Karpas-422 (cell line): ENCODE data around the gene ARID3A. TPM values are rescaled to one million over a fixed set of nuclear protein-coding genes. Genes with fewer than 3 reads are reported as not detected.

Source experiments
- DNase-seq: peaks from one replicate; pipeline ENCODE4 v3.0.0-alpha.2; 2015
- H2AFZ ChIP-seq: fragments of 200-600 bp; sonication (generic); 2 replicates; pipeline ENCODE4 v1.6.1; 2014; ENCODE audit warnings: antibody characterized with exemption, low read length, mixed read lengths
- H3K27ac ChIP-seq: fragments of 200-600 bp; sonication (generic); 2 replicates; pipeline ENCODE4 v1.5.1; 2014; ENCODE audit warnings: mild to moderate bottlenecking, low read length, moderate library complexity
- H3K27me3 ChIP-seq: fragments of 200-600 bp; sonication (generic); 2 replicates; pipeline ENCODE4 v1.6.1; 2014; ENCODE audit warnings: low read length, mixed read lengths
- H3K36me3 ChIP-seq: fragments of 200-600 bp; sonication (generic); 2 replicates; pipeline ENCODE4 v1.6.1; 2014; ENCODE audit warnings: low read length, mixed read lengths; ENCODE audit not compliant: insufficient read depth
- H3K4me1 ChIP-seq: fragments of 200-600 bp; sonication (generic); 2 replicates; pipeline ENCODE4 v1.6.1; 2014; ENCODE audit warnings: mild to moderate bottlenecking, low read length, mixed read lengths
- H3K4me2 ChIP-seq: fragments of 200-600 bp; sonication (generic); 2 replicates; pipeline ENCODE4 v1.6.1; 2014; ENCODE audit warnings: low read length, low read depth, mild to moderate bottlenecking; ENCODE audit not compliant: poor library complexity, severe bottlenecking
- H3K4me3 ChIP-seq: fragments of 200-600 bp; sonication (generic); 2 replicates; pipeline ENCODE4 v1.5.1; 2014; ENCODE audit warnings: mild to moderate bottlenecking, antibody characterized with exemption, low read length, mixed read lengths
- H3K79me2 ChIP-seq: fragments of 200-600 bp; sonication (generic); 2 replicates; pipeline ENCODE4 v1.6.1; 2014; ENCODE audit warnings: mild to moderate bottlenecking, low read length, mixed read lengths
- H3K9ac ChIP-seq: fragments of 200-600 bp; sonication (generic); 2 replicates; pipeline ENCODE4 v1.6.0; 2014; ENCODE audit warnings: low read length
- H3K9me2 ChIP-seq: fragments of 200-600 bp; sonication (generic), shearing (Covaris generic); replicated peaks from 2 replicates; pipeline ENCODE4 v1.6.0; 2014; ENCODE audit warnings: mild to moderate bottlenecking, low read length, moderate library complexity; ENCODE audit not compliant: insufficient read depth
- H3K9me3 ChIP-seq: fragments of 300-700, 200-600 bp; sonication (generic); 2 replicates; pipeline ENCODE4 v1.6.1; 2014; ENCODE audit warnings: low read length, mixed read lengths
- H4K20me1 ChIP-seq: fragments of 200-600 bp; sonication (generic); 2 replicates; pipeline ENCODE4 v1.6.1; 2014; ENCODE audit warnings: mild to moderate bottlenecking, antibody characterized with exemption, low read length, low read depth; ENCODE audit not compliant: insufficient read depth
- total RNA-seq: library from RNA; depleted of rRNA; stranded (reverse); fragments of >200 nt; shearing (Covaris generic); gene quantifications from 2 replicates; pipeline ENCODE4 v1.2.3, GENCODE V29; 2014; ENCODE audit warnings: low replicate concordance

ARID3A gene
- total RNA-seq, 1 experiment from 2014 or later = 2.0 TPM

DNA sequence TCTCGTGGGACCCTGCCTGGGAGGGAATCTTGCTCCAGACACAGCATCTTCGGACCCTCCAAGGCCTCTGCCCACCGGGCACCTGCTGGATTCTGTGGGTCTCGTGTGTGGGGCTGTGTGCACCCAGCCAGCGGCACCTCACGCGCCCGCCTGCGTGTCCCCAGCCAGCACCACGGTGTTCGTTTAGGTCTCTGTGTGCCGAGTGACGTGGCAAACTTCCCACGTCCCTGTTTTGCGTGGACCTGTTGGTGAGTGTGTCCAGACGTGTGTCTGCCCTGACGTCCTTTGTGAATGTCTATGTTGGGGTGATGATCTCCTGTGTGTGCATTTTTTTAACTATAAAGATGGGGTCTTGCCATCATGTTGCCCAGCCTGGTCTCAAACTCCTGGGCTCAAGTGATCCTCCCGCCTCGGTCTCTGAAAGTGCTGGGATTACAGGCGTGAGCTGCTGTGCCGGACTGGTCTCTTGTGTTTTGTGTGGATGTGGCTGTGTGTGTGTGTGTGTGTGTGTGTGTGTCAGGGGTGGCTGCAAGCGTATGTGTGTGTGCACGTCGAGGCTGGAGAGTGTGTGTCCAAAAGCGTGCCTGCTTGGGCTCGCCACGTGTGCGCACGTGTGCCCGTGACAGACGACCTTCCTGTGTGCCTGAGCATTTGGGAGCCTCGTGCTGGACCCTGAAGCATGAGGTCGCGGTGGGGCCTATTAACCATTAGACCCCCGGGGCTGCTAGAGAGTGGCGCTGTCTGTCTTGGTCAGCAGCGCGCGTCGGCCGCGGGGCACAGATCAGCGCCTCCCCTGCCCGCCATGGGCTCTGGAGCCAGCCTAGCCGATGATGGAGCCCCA is 15.7 kb downstream of the ARID3A start:
- no peaks in the 10 kb centered on the region for H3K79me2 ChIP-seq
- H3K9me3 ChIP-seq = no peaks in the 10 kb centered on the region
- H3K27ac ChIP-seq = no peak overlapping the region
- H3K4me2 ChIP-seq = no peak overlapping the region
- no peak for DNase-seq
- no peaks in the 10 kb centered on the region for H3K36me3 ChIP-seq
- no peaks in the 10 kb centered on the region for H3K27me3 ChIP-seq
- H3K9me2 ChIP-seq = no peaks in the 10 kb centered on the region
- no peak overlapping the region for H2AFZ ChIP-seq
- no peak overlapping the region for H3K4me3 ChIP-seq
- 0 out of 2 replicates have a peak, but pooled peaks cover 6% of the 10 kb centered on the region for H4K20me1 ChIP-seq
- H3K4me1 ChIP-seq = no peaks in the 10 kb centered on the region
- H3K9ac ChIP-seq = no peak overlapping the region

DNA sequence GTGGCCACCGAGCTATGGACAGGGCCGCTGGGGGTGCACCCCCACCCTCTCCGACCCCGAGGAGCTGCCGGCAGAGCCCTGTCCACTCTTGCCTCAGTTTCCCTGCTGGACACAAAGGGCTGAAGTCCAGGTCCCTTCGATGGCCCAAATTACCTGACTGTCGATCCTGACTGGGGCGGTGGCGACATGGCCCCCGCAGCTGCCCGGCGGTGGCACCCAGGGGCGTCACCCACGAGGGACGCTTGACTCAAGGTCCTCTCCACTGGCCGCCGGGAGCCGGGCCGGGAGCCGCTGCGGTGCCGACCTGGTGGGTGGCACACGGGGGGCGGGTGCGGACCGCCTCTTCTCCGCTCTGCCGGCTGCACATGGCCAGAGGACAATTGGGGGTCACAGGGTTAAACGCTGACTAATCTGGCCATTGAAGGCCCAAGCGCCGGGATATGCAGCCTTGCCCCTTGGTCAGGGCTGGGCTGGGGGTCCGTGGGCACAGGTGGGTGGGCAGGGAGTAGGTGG is 16.4 kb downstream of the ARID3A start:
- H3K27ac ChIP-seq = no peak overlapping the region
- no peaks in the 10 kb centered on the region for H3K27me3 ChIP-seq
- no peak overlapping the region for H3K9ac ChIP-seq
- peaks cover under 1% of the 10 kb centered on the region for H3K4me1 ChIP-seq
- 0 out of 2 replicates have a peak, but pooled peaks cover 6% of the 10 kb centered on the region for H4K20me1 ChIP-seq
- no peaks in the 10 kb centered on the region for H3K79me2 ChIP-seq
- no peak overlapping the region for H3K4me2 ChIP-seq
- no peak overlapping the region for H2AFZ ChIP-seq
- no peaks in the 10 kb centered on the region for H3K36me3 ChIP-seq
- H3K9me2 ChIP-seq = no peaks in the 10 kb centered on the region
- DNase-seq = no peak
- H3K4me3 ChIP-seq = no peak overlapping the region
- no peaks in the 10 kb centered on the region for H3K9me3 ChIP-seq

DNA sequence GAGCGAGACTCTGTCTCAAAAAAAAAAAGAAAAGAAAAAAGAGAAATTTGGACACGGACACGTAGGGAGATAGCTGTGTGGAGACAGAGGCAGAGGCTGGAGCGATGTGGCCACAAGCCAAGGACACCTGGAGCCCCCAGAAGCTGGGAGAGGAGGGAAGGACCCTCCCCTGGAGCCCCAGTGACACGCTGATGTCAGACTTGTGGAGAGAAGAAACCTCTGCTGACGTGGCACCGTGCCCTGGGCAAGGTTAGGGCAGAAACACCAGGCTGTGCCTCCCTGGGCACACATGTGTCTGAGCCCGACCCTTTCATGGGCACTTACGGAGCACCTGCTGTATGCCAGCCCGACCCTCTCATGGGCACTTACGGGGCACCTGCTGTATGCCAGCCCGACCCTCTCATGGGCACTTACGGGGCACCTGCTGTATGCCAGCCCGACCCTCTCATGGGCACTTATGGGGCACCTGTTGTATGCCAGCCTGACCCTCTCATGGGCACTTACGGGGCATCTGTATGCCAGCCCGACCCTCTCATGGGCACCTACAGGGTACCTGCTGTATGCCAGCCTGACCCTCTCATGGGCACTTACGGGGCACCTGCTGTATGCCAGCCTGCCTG is 17.8 kb downstream of the ARID3A start:
- no peaks in the 10 kb centered on the region for H3K9me3 ChIP-seq
- H3K27ac ChIP-seq = no peak overlapping the region
- no peaks in the 10 kb centered on the region for H3K79me2 ChIP-seq
- no peak overlapping the region for H3K4me2 ChIP-seq
- H3K9ac ChIP-seq = no peak overlapping the region
- H4K20me1 ChIP-seq = 0 out of 2 replicates have a peak, but pooled peaks cover 6% of the 10 kb centered on the region
- no peaks in the 10 kb centered on the region for H3K9me2 ChIP-seq
- H3K36me3 ChIP-seq = no peaks in the 10 kb centered on the region
- H3K27me3 ChIP-seq = no peaks in the 10 kb centered on the region
- no peak overlapping the region for H3K4me3 ChIP-seq
- no peak for DNase-seq
- no peak overlapping the region for H2AFZ ChIP-seq
- H3K4me1 ChIP-seq = peaks cover 13% of the 10 kb centered on the region

DNA sequence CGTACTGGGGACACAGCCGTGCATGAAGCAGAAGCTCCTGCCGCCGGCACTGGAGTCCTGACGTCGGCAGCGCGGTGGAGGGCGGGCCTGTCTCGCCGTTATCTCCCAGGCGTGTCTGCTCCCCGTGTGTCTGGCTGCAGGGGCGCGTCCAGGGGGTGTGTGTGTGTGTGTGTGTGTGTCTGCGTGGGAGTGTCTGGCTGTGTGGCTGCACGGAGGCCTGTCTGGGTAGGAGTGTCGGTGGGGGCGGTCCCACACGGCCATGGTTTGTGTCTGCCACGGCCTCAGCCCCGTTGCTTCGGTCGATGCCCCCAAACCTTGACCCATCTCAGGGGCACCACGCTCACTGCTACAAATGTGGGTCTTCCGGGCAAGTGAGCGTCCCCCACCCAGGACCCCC is 18.3 kb downstream of the ARID3A start:
- Histone ChIP-seq H3K9me2 (no peaks in the 10 kb centered on the region), H3K4me1 (peaks cover 13% of the 10 kb centered on the region), H3K27ac (no peak overlapping the region), H3K27me3 (no peaks in the 10 kb centered on the region), H3K79me2 (no peaks in the 10 kb centered on the region), H2AFZ (no peak overlapping the region), H3K4me3 (no peak overlapping the region), H3K36me3 (no peaks in the 10 kb centered on the region), H3K9me3 (no peaks in the 10 kb centered on the region), H4K20me1 (0 out of 2 replicates have a peak, but pooled peaks cover 6% of the 10 kb centered on the region), H3K4me2 (no peak overlapping the region), H3K9ac (no peak overlapping the region)
- DNase-seq = no peak

DNA sequence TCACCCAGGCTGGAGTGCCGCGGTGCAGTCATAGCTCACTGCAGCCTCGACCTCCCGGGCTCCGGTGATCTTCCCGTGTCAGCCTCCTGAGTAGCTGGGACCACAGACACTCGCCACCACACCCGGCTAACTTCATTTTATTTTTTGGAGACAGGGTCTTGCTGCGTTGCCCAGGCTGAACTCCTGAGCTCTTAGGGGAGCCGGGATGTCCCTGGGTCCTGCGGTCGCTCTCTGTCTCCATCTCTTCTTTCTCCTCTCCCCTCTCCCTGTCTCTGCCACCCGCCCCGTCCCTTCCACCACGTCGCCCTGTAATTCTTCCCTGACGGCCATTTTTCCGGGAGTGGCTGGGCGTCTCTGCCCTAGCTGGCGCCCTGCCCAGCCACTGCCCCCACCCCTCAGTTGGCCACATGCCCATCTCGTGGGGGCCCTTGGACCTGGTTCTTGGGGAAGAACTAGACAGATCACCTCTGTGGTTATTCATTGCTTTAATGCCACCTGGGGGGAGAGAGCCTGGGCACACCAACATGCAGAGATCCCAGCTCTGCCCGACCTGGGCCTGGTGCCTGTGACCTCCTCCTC is 18.9 kb downstream of the ARID3A start:
- DNase-seq = no peak
- no peak overlapping the region for H3K4me2 ChIP-seq
- no peaks in the 10 kb centered on the region for H3K79me2 ChIP-seq
- H4K20me1 ChIP-seq = 0 out of 2 replicates have a peak, but pooled peaks cover 6% of the 10 kb centered on the region
- H3K4me1 ChIP-seq = peaks cover 13% of the 10 kb centered on the region
- no peak overlapping the region for H2AFZ ChIP-seq
- no peaks in the 10 kb centered on the region for H3K27me3 ChIP-seq
- H3K9me2 ChIP-seq = no peaks in the 10 kb centered on the region
- H3K9me3 ChIP-seq = no peaks in the 10 kb centered on the region
- H3K27ac ChIP-seq = no peak overlapping the region
- no peaks in the 10 kb centered on the region for H3K36me3 ChIP-seq
- H3K4me3 ChIP-seq = no peak overlapping the region
- H3K9ac ChIP-seq = no peak overlapping the region

DNA sequence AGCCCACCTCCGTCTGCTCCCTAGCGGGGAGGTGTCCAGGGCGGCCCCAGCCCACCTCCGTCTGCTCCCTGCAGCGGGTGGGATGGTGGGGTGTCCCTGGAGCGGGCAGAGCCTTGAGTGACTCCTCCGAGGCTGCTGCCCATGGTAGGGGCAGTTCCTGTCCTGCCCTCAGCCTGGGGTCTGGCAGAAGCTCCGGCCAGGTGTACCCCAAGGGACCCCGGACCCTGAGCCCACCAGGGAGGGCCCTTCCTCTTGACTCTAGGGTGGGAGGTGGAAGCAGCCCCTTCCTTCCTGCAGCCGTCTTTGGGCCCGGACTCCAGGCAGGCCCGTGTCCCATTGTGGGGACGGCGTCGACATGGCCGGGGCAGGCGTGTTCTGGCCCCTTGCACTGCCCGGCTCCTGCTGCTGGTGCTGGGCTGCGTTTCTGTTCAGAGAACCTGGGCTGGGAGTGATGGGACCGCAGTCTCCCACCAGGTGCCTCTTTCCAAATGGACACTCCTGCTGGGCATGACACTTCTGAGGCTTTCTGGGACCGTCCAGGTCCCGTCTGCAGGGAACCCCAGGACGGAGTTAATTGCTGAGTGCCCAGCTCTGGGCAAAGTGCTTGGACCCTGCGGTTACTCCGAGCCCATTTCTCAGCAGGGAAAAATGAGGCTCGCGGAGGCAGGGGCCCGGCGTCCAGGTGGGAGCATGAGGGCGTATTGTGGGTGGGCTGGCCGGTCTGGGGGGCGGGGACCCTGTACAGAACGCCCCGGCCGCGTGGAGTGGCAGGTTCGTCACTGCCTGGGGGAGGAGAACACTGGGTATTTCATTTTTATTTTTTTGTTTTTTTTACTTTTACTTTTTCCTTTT is 19.8 kb downstream of the ARID3A start:
- Histone ChIP-seq H3K79me2 (no peaks in the 10 kb centered on the region), H4K20me1 (0 out of 2 replicates have a peak, but pooled peaks cover 6% of the 10 kb centered on the region), H3K9ac (no peak overlapping the region)

DNA sequence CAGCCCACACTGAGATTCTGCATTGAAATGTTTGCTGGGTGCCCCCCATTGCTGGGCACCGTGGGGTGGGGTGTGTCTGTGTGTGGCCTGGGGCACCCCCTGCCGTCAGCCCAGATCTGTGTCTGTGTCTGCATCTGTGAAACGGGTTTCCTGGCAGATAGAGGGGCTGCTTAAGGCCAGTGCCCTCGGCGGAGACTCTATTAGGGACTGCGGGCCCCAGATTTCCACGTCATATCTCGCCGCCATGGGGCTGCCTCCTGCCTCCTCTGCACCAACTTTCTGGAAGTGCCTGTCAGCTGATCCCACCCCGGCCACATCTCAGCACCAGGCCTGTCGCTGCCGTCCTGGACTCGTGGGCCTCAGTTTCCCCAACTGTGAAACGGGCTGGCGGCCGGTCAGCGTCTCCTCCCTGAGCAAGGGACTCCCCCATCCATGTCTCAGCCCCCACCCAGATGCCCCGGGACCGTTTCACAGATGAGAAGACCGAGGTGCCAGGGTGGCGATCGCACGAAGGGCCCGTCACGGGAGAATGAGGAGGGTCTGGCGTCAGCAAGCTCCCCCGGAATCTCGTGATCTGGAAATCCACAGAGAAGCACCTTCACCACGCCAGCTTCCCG is 21.4 kb downstream of the ARID3A start:
- peak; percentile 78 for DNase-seq
- no peak overlapping the region for H3K27ac ChIP-seq
- H4K20me1 ChIP-seq = 0 out of 2 replicates have a peak, but pooled peaks cover under 1% of the 10 kb centered on the region
- H3K27me3 ChIP-seq = no peaks in the 10 kb centered on the region
- no peaks in the 10 kb centered on the region for H3K79me2 ChIP-seq
- H2AFZ ChIP-seq = peak overlapping the region; percentile 33; the same call in 1 of the 2 replicates
- peak overlapping the region; percentile 65 for H3K4me3 ChIP-seq
- no peaks in the 10 kb centered on the region for H3K9me3 ChIP-seq
- H3K9ac ChIP-seq = peak overlapping the region; percentile 72
- peaks cover 13% of the 10 kb centered on the region for H3K4me1 ChIP-seq
- no peaks in the 10 kb centered on the region for H3K36me3 ChIP-seq
- H3K4me2 ChIP-seq = peak overlapping the region; percentile 53
- H3K9me2 ChIP-seq = no peaks in the 10 kb centered on the region

More for the DNA sequence above, 19.8 kb downstream of the ARID3A start:
- no peak overlapping the region for H3K27ac ChIP-seq
- H3K9me3 ChIP-seq = no peaks in the 10 kb centered on the region
- H3K4me2 ChIP-seq = no peak overlapping the region
- H3K4me3 ChIP-seq = no peak overlapping the region
- H3K4me1 ChIP-seq = peaks cover 13% of the 10 kb centered on the region
- no peak for DNase-seq
- H3K9me2 ChIP-seq = no peaks in the 10 kb centered on the region
- H2AFZ ChIP-seq = no peak overlapping the region
- H3K36me3 ChIP-seq = no peaks in the 10 kb centered on the region
- no peaks in the 10 kb centered on the region for H3K27me3 ChIP-seq
